Measurements from ENCODE around the gene ZKSCAN3. TPM values are rescaled to one million over a fixed set of nuclear protein-coding genes. Genes with fewer than 3 reads are reported as not detected.
A peak's percentile ranks its signal among the peaks of the same experiment; 100 is the strongest.

ZKSCAN3 gene
- polyA plus RNA-seq, 3 donors: 0.36 to 1.7 (median 1.6) TPM

- Mint-ChIP-seq H3K27me3 (ENCODE audit: low read depth in 3 of 3) (no peaks in the 10 kb centered on the region), H3K4me1 (peaks cover 16% of the 10 kb centered on the region), H3K9me3 (peaks cover 0 to 7% (median 4%) of the 10 kb centered on the region in 7 donors), H3K4me3 (no peak overlapping the region), H3K27ac (no peak overlapping the region), H3K36me3 (peaks cover 21 to 27% of the 10 kb centered on the region in 2 donors)
- Histone ChIP-seq H3K27ac (ENCODE audit: low read depth in 1 of 2, low read length in 2 of 2) (no peak overlapping the region), H3K4me1 (ENCODE audit: control insufficient read depth in 1 of 2, insufficient read depth in 2 of 2, low read length in 2 of 2) (peaks cover 6 to 8% of the 10 kb centered on the region in 2 donors), H4K20me1 (ENCODE audit: insufficient read depth, low read length) (no peaks in the 10 kb centered on the region), H2AFZ (ENCODE audit: insufficient read depth, low read depth, low read length, poor library complexity, severe bottlenecking) (no peak overlapping the region), H3K4me3 (replicated peaks in 1 of 3; ENCODE audit: low read depth in 2 of 3, low read length in 3 of 3) (no peak overlapping the region), H3K79me2 (ENCODE audit: insufficient read depth, low read length) (no peaks in the 10 kb centered on the region), H3K27me3 (ENCODE audit: control insufficient read depth in 2 of 2, insufficient read depth in 2 of 2, low read length in 2 of 2) (no peaks in the 10 kb centered on the region), H3K9me3 (replicated peaks in 1 of 2; ENCODE audit: control insufficient read depth in 1 of 2, insufficient read depth in 1 of 2, low read length in 2 of 2) (peaks cover 6 to 9% of the 10 kb centered on the region in 2 donors), H3K9ac (ENCODE audit: insufficient read depth, low read length, poor library complexity, severe bottlenecking) (no peak overlapping the region), H3K36me3 (replicated peaks in 1 of 2; ENCODE audit: control insufficient read depth in 1 of 2, insufficient read depth in 2 of 2, low read length in 2 of 2) (peaks cover 3 to 10% of the 10 kb centered on the region in 2 donors), H3K4me2 (replicated peaks; ENCODE audit: extremely low read depth, low read length, poor library complexity, severe bottlenecking) (no peak overlapping the region)
- intact Hi-C loops (cut with micrococcal nuclease): no loop called here
- no CpG with 5 or more reads among the region's 2 CpGs for WGBS (ENCODE audit: insufficient coverage)
- DNase-seq: no peak
- TF ChIP-seq CTCF (IDR thresholded peaks at IDR 0.05): no peak
These were observed 30.6 kb downstream of the ZKSCAN3 start for GRCh38 chr6:28380381-28380780.

GRCh38 chr6:28383235-28384142 is 33.7 kb downstream of the ZKSCAN3 start:
- H3K9ac ChIP-seq (ENCODE audit: insufficient read depth, low read length, poor library complexity, severe bottlenecking): peak overlapping the region; percentile 55
- peak overlapping the region; percentile 60 to 86 for H3K27ac ChIP-seq (ENCODE audit: low read depth in 1 of 2, low read length in 2 of 2)
- peak overlapping the region; percentile 85 to 88 for H3K4me3 Mint-ChIP-seq
- H3K4me2 ChIP-seq (replicated peaks; ENCODE audit: extremely low read depth, low read length, poor library complexity, severe bottlenecking): peak overlapping the region; percentile 76
- peak; percentile 81 to 88 (median 85) for DNase-seq
- H3K4me3 ChIP-seq (replicated peaks in 1 of 3; ENCODE audit: low read depth in 2 of 3, low read length in 3 of 3): peak overlapping the region; percentile 55 to 76 (median 64)
- H4K20me1 ChIP-seq (ENCODE audit: insufficient read depth, low read length): no peaks in the 10 kb centered on the region
- peaks cover 16% of the 10 kb centered on the region for H3K4me1 Mint-ChIP-seq
- peaks cover 26 to 30% of the 10 kb centered on the region in 2 donors for H3K36me3 Mint-ChIP-seq
- H3K27me3 Mint-ChIP-seq (ENCODE audit: low read depth in 3 of 3): no peaks in the 10 kb centered on the region
- peaks cover 3 to 7% of the 10 kb centered on the region in 2 donors for H3K9me3 ChIP-seq (replicated peaks in 1 of 2; ENCODE audit: control insufficient read depth in 1 of 2, insufficient read depth in 1 of 2, low read length in 2 of 2)
- peaks cover 6 to 8% of the 10 kb centered on the region in 2 donors for H3K4me1 ChIP-seq (ENCODE audit: control insufficient read depth in 1 of 2, insufficient read depth in 2 of 2, low read length in 2 of 2)
- TF ChIP-seq CTCF (IDR thresholded peaks at IDR 0.05): peak; percentile 25
- WGBS (ENCODE audit: insufficient coverage): 2% methylated on average over 27 of the region's 31 CpGs
- H3K9me3 Mint-ChIP-seq: peaks cover 0 to 7% (median 3%) of the 10 kb centered on the region in 7 donors
- intact Hi-C loops (cut with micrococcal nuclease): no loop called here
- H3K79me2 ChIP-seq (ENCODE audit: insufficient read depth, low read length): no peaks in the 10 kb centered on the region
- peaks cover 5 to 24% of the 10 kb centered on the region in 2 donors for H3K36me3 ChIP-seq (replicated peaks in 1 of 2; ENCODE audit: control insufficient read depth in 1 of 2, insufficient read depth in 2 of 2, low read length in 2 of 2)
- H3K27me3 ChIP-seq (ENCODE audit: control insufficient read depth in 2 of 2, insufficient read depth in 2 of 2, low read length in 2 of 2): no peaks in the 10 kb centered on the region
- peak overlapping the region; percentile 85 to 96 (median 95) for H3K27ac Mint-ChIP-seq
- H2AFZ ChIP-seq (ENCODE audit: insufficient read depth, low read depth, low read length, poor library complexity, severe bottlenecking): peak overlapping the region; percentile 79
